ENCODE results near the gene CUL4A. TPM values are rescaled to one million over a fixed set of nuclear protein-coding genes. Genes with fewer than 3 reads are reported as not detected.
"Not testable (repeated sequence)": the region's sequence is repeated elsewhere in the genome, so short reads cannot be mapped to it uniquely, and the experiment has no call there.

Gene CUL4A
- total RNA-seq, 1 donor from 2014 or later, result 86.8 TPM

DNA sequence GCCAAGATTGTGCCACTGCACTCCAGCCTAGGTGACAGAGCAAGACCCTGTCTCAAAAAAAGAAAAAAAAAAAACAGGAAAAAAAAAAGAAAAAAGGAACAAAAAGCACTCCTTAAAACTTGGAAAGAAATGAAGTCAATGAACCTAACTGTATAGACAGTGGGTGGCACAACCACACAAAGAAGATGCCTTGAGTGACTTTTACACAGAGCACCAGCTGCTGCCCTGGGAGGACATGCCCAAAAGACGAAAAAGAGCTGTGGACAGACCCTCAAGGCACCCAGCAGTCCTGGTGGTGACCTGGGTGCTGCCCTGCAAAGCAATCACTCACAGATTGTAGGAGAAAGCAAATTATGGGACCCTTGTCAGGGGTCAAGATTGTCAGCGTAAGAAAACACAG, 81.7 kb downstream of the CUL4A start:
- DNase-seq (ENCODE audit: low spot score), result no peak

DNA sequence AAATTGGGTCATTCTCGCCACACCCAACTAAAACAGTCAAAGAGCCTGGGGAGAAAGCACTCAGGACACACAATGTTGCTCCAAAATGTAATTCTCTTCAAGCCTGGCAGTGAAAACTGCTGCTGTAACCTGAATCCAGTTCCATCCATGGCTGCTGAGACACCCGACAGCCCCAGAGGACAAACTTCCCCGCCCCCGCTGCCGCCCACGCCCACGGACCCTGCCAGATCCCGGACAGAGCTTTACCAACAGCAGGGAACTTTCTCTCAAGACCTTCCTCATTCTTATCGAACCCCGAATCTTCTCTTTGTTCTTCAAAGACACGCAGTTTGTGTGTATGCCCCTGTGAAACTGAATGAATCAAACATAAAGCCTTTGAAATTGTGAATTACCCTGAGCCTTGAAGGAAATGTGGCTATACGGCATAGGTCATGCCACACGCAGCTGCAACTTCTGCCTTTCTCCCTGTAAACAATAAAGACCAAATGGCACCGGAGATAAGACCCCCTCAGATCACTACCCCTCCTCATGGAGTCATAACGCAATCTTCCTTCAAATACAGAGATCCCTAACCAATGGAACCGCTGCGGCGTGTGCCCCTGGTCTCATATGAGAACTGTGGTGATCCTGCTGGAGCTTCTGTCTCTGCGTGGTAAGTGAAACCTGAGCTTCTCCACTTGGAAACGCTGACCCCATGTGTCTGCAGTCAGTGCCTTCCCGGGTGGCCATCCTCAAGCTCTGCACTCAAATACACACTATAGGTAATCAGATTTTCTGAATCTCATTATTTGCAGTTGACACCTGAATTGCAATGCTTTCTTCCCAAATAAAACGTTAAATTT, 82.8 kb downstream of the CUL4A start:
- peak; percentile 59 for DNase-seq (ENCODE audit: low spot score)

DNA sequence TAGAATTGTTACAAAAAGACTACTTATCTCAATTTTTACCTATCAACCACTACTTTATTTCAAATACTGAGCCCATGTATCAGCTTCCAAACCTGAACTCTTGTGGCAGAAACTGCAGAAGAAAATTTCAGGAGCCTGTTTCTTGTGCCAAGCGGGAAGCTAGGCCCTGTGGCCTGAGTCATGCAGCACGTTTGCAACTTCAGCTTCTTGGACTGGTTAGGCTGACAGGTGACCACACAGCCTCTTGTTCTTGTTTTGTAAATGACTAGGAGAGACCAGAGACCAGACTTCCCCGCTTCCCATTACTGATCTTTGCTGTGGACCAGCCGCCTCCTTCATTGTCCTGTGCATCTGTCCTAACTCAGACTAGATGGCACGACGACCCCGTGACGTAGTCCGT, 84.3 kb downstream of the CUL4A start:
- DNase-seq (ENCODE audit: low spot score), result no peak

DNA sequence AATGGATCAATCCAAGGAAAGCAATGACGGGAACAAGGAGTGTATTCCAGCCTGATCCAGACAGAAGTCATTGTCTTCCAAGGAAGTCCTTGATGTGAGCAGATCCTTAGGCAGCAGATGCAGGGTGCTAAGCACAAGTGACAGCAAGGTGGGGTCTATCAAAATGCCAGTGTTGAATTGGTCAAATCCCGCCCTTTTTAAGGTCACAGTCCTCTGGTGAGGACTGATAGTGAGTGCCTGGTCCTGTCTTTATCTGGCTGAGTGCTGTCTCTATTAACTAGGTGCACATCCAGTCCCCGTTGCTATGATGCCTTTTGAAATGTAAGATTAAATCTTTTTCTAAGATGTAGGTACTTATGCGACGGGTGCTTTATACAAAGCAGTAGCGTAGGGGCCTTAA, 86.4 kb downstream of the CUL4A start:
- no peak for DNase-seq (ENCODE audit: low spot score)

DNA sequence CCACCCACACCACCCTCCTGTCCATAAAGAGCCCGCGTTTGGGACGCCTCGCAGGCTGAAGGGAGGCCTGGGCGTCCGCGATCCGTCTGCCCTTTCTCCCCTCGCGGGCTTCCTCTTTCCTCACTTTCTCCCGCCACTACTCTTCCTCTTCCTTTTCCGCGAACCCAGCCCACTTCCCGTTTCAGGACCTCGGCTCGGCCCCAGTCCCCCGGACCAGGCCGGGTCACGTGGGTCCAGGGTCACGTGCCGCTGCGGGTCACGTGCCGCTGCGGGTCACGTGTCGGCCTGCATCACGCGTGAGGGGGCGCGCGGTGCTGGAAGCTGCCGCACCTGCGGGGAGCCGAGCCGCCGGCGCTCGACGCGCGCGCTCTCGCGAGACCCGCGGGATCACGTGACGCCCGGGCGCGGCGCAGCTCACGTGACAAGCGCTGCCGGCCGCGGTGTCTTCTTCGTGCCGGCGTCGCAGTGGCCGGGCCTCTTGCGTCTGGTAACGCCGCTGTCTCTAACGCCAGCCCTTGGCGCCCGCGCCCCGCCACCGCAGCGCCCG, 87.5 kb downstream of the CUL4A start, which contains the start of gene LAMP1:
LAMP1 (plus strand) TSS at position 417 of the 547 bp plus-strand sequence. CDS start 196 bp downstream, outside the sequence.
- DNase-seq (ENCODE audit: low spot score), result peak; percentile 98

DNA sequence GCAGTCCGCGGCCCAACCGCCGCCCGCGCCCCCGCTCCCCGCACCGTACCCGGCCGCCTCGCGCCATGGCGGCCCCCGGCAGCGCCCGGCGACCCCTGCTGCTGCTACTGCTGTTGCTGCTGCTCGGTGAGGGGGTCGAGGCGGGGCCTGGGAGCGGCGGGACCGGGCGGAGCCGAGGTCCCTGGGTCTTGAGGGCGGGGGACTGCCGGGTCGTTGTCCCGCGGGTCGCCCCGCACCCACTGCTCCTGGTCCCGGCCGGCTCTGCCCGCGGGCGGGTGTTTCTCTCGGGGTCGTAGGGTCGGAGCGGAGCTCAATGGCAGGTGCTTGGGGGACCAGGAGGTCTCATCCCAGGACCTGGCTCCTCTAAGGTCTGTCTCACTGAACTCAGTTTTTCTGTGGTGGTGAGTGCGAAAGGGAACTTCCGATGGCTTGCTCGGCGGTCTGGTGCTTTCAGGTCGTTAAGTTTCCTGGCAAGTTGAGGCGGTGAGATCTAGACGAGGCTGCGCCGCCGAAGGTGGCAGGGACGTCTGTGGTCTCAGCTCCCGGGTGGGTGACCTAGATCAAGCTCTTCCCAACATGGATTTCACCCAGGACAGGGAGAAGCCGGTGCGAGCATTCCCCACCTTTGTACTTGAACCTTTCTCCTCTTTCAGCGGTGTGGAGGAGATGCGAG, 88.1 kb downstream of the CUL4A start:
- DNase-seq (ENCODE audit: low spot score), result no peak

DNA sequence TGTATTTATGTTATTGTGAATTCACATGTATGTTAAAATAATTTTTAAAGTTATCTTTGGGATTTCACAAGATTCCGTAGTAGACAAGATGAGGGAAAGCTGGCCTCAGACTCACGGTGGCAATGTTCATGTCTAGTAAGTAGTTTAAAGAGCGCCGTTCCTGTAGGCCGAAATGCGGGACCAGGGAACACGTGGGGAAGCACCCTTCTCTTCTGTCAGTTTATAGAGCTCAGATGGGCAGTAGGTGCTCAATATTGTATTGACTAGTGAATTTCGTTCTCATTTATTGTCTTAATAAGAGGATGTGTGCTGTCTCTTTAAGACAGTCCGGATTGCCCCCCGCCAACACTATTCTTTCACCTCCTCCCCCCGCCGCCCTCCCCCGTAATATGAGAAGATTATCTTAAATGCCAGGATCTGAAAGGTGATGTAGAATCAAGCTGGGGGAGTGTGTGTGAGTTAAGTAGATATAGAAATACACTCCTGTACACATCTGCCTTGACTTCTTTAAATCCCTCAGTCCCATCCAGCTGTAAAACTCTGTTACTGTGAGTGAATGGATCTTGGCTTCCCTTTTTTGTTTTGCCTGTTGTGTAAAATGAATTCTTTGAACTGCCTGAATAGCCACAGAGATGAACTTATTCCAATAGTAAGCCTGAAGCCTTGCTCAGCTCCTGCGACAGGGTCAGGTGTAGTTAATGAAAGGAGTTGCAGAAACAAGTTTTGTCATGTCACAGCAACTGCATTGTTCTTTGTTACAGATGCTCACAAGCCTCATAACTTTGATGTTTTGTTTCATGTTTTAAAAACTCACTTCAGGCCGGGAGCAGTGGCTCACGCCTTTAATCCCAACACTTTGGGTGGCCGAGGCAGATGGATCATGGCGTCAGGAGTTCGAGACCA, 88.9 kb downstream of the CUL4A start:
- no peak for DNase-seq (ENCODE audit: low spot score)

DNA sequence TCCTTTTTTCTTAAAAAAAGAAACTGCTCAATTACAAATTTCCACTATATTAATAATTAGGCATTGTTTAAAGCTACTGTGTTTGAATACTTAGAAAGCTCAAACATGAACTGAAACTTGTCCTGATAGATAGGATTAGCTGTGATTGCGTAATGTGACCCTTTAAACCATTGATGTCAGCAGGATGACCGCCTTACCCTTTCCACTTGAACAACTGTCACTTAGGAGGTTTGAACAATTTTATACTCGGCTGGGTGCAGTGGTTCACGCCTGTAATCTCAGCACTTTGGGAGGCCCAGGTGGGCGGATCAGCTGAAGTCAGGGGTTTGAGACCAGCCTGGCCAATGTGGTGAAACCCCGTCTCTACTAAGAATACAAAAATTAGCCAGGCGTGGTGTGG, 90.5 kb downstream of the CUL4A start:
- DNase-seq (ENCODE audit: low spot score), result no peak

DNA sequence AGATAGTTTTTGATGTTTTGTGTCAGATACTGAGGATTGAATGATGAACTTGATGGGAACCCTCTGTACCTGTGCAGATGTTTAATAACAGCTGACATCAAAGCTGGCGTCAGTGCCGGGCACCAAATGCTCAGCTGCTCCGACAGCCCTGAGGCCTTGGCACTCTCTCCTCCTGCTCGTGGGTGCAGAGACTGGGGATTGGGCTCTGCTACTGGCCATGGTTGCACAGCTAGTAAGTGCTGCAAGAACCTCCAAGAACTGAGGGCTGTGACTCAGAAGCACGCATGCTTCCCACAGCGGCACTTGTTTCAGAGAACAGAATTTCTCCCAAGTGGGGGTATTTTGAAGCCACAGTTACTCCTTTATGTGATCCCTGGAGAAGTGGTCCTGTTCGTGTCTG, 93.6 kb downstream of the CUL4A start:
- no peak for DNase-seq (ENCODE audit: low spot score)

DNA sequence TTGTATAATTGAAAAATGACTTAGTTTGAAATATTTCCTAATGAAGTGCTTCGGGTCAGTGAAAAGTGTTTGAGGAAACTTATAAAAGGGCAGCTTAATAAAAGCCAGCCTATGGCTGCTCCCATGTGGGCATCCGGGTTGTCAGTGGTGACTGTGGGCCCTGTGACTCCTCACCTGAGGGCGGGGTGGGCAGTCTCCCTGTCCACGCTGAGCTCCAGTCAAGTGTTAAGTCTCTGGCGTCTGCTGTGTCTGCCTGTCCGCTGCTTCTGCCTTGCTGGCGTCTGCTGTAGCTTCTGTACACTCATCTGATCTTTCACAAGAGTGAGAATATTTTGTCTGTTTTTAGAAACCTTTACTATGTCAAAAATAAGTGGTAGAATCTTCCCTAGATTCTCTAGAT, 94.7 kb downstream of the CUL4A start:
- no peak for DNase-seq (ENCODE audit: low spot score)

DNA sequence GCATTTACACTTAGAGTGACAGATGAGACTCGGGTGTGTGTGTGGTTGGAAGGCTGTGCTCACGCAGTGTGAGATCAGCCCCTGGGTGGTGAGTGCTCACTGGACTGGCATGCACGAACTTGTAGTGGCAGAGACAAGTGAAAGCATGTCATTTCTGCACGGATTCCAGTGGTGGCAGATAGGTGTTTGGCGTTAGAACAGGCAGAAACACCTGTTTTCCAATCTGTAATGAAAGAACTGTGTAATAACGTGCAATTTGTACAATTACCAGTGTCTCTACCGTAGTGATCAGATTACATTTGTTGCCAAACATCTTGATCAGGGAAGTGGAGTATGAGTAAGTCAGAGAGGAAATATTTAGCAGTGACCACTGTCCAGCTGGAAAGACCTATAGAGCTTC, 95.8 kb downstream of the CUL4A start:
- no peak for DNase-seq (ENCODE audit: low spot score)

DNA sequence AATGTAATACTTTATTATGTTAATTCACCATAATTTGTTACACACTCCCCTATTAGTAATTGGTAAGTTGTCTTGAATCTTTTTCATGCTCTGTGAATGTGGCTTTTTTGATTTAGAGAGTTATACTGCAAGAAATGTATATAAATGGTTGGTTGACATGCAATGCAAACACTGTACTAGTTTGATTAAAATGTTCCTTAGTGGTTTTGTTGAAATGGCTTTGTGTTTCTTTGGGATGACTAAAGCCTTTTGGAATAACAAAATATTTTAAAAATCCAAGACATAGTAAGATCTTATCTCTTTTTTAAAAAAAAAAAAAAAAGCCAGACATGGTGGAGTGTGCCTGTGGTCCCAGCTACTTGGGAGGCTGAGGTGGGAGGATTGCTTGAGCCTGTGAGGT, 98.1 kb downstream of the CUL4A start:
- no peak for DNase-seq (ENCODE audit: low spot score)

DNA sequence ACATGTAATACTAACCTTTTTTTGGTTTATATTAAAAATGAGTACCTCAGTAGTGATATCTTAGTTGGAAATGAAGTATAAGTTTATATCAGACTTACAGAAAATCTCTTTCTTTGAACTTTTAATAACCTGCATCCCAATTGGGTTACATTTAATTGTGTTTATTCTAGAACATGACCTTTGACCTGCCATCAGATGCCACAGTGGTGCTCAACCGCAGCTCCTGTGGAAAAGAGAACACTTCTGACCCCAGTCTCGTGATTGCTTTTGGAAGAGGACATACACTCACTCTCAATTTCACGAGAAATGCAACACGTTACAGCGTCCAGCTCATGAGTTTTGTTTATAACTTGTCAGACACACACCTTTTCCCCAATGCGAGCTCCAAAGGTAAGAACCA, 100.1 kb downstream of the CUL4A start:
- no peak for DNase-seq (ENCODE audit: low spot score)

DNA sequence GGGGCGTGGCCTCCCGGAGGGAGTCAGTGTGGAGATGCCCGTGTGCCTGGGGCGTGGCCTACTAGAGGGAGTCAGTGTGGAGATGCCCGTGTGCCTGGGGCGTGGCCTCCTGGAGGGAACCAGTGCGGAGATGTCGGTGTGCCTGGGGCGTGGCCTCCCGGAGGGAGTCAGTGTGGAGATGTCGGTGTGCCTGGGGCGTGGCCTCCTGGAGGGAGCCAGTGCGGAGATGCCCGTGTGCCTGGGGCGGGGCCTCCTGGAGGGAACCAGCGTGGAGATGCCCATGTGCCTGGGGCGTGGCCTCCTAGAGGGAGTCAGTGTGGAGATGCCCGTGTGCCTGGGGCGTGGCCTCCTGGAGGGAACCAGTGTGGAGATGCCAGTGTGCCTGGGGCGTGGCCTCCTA, 104.7 kb downstream of the CUL4A start:
- not testable (repeated sequence) for DNase-seq (ENCODE audit: low spot score)

DNA sequence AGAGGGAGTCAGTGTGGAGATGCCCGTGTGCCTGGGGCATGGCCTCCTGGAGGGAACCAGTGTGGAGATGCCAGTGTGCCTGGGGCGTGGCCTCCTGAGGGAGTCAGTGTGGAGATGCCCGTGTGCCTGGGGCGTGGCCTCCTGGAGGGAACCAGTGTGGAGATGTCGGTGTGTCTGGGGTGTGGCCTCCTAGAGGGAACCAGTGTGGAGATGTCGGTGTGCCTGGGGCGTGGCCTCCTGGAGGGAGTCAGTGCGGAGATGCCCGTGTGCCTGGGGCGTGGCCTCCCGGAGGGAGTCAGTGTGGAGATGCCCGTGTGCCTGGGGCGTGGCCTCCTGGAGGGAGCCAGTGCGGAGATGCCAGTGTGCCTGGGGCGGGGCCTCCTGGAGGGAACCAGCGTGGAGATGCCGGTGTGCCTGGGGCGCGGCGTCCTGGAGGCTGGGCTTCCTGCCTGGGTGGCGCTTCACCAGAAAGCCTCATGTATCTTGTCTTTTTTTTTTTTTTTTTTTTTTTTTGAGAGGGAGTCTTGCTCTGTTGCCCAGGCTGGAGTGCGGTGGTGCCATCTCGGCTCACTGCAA, 105.6 kb downstream of the CUL4A start:
- not testable (repeated sequence) for DNase-seq (ENCODE audit: low spot score)

DNA sequence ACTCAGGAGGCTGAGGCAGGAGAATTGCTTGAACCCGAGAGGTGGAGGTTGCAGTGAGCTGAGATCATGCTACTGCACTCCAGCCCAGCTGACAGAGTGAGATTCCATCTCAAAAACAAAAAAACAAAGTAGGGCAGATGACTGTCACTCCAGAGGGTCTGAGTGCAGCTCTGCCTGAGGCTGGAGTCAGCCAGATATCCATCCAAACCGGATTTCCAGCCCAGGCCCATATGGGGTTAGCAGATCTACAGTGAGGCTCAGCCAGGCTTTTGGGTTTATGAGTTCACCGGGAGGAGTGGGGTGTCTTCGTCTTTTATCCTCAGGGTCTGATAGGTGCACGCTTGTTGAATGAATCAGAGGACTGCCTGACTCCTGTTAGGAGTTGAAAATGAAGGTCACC, 106.6 kb downstream of the CUL4A start:
- no peak for DNase-seq (ENCODE audit: low spot score)

Other genes with a start within 250 kb of the CUL4A start
- 115 TPM for gene MCF2L, start 240.4 kb upstream of the CUL4A start, total RNA-seq
- gene F7, start 103.8 kb upstream of the CUL4A start, total RNA-seq, result not detected
- gene F10, start 86.8 kb upstream of the CUL4A start, total RNA-seq, result 9.4 TPM
- not detected for gene PROZ, start 51.0 kb upstream of the CUL4A start, total RNA-seq
- gene PCID2, start 944 bp upstream of the CUL4A start, total RNA-seq, result 48.7 TPM
- gene LAMP1, start 87.6 kb downstream of the CUL4A start, total RNA-seq, result 223 TPM
- gene GRTP1, start 154.5 kb downstream of the CUL4A start, total RNA-seq, result 25.2 TPM
- gene ADPRHL1, start 243.9 kb downstream of the CUL4A start, total RNA-seq, result 4.2 TPM

Data from ureter (tissue), 1 donor.